Liver (tissue), 3 donors: Measurements from ENCODE around the gene NUDT6.

Experiments
- ATF3 ChIP-seq: IDR thresholded peaks from 2 replicates; pipeline ENCODE4 v1.6.1; 2016; ENCODE audit warnings: antibody characterized with exemption
- CTCF ChIP-seq: fragments of 150-350 bp; IDR thresholded peaks from 2 replicates; pipeline ENCODE4 v1.5.1; 2017; ENCODE audit warnings: improper control_type of control experiment, low read depth, low read length; ENCODE audit not compliant: missing input control
- GABPA ChIP-seq, 2 donors: IDR thresholded peaks in 1 of 2; conservative IDR thresholded peaks in 1 of 2; 2 replicates each; pipeline ENCODE4 v1.6.1; 2016; ENCODE audit warnings: antibody characterized with exemption in 2 of 2, mild to moderate bottlenecking in 1 of 2, moderate library complexity in 1 of 2
- TF ChIP-seq, protein P1 (sequence below): IDR thresholded peaks from 2 replicates; pipeline ENCODE4 v1.6.1; 2016; ENCODE audit warnings: antibody characterized with exemption, mild to moderate bottlenecking
- donor health status: healthy.
- donor health status: healthy.

GRCh38 chr4:122847931-122848330, 74.5 kb downstream of the NUDT6 start:
- TF ChIP-seq, protein P1, sequence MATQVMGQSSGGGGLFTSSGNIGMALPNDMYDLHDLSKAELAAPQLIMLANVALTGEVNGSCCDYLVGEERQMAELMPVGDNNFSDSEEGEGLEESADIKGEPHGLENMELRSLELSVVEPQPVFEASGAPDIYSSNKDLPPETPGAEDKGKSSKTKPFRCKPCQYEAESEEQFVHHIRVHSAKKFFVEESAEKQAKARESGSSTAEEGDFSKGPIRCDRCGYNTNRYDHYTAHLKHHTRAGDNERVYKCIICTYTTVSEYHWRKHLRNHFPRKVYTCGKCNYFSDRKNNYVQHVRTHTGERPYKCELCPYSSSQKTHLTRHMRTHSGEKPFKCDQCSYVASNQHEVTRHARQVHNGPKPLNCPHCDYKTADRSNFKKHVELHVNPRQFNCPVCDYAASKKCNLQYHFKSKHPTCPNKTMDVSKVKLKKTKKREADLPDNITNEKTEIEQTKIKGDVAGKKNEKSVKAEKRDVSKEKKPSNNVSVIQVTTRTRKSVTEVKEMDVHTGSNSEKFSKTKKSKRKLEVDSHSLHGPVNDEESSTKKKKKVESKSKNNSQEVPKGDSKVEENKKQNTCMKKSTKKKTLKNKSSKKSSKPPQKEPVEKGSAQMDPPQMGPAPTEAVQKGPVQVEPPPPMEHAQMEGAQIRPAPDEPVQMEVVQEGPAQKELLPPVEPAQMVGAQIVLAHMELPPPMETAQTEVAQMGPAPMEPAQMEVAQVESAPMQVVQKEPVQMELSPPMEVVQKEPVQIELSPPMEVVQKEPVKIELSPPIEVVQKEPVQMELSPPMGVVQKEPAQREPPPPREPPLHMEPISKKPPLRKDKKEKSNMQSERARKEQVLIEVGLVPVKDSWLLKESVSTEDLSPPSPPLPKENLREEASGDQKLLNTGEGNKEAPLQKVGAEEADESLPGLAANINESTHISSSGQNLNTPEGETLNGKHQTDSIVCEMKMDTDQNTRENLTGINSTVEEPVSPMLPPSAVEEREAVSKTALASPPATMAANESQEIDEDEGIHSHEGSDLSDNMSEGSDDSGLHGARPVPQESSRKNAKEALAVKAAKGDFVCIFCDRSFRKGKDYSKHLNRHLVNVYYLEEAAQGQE = no peak
- TF ChIP-seq CTCF = no peak
- TF ChIP-seq GABPA (IDR thresholded peaks at IDR 0.05 in 1 of 2, conservative IDR thresholded peaks at IDR 0.05 in 1 of 2) = no peak
- no peak for TF ChIP-seq ATF3
